ENCODE data around the gene WNT7A.

DNA sequence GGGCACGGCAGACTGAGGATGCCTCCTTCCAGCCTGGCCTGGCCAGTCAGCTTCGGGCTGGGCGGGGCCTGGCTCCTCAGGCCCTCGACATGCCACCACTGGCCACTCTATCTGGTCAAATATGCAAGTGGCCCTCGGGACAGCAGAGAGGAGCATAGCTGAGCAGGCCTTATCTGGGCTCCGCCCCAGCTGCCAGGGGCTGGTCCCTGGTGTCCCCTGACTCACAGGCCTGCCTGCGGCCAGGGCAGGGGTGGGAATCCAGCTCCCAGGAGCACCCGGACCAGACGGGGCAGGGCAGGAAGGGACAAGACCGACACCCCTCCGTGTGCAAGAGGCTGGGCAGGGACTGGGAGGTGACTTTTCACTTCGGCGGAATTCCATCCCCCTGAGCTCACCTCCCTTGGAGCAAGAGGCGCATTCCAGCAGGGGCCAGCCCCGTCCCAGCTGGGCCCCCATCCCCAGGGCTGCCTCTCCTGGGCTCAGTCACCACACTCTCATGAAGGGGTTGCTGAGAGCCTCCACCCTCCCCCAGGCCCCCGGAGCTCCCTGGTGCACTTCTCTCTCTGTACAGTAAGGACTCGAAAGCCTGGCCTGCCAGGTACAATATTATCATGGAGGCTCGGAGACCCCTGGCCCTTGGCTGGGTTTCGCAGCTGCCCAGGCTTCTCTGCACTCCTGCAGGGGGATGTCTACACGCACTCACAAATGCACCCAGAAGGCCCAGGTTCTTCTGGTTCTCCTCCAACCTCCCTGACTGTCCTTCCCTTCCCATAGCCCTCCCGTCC is 29.5 kb downstream of the WNT7A start:
- TF ChIP-seq ZNF274 (IDR thresholded peaks at IDR 0.05; ENCODE audit: low read depth, low read length) (no peak), SUZ12 (IDR thresholded peaks at IDR 0.05; ENCODE audit: extremely low read depth, insufficient read depth, insufficient read length) (no peak)

Measured in NT2/D1 (cell line).